ENCODE results near the gene ZNF445. TPM values are rescaled to one million over a fixed set of nuclear protein-coding genes. Genes with fewer than 3 reads are reported as not detected.

ZNF445 gene
- total and polyA plus RNA-seq, 4 donors: 4.1 to 26.4 (median 12.6) TPM

DNA sequence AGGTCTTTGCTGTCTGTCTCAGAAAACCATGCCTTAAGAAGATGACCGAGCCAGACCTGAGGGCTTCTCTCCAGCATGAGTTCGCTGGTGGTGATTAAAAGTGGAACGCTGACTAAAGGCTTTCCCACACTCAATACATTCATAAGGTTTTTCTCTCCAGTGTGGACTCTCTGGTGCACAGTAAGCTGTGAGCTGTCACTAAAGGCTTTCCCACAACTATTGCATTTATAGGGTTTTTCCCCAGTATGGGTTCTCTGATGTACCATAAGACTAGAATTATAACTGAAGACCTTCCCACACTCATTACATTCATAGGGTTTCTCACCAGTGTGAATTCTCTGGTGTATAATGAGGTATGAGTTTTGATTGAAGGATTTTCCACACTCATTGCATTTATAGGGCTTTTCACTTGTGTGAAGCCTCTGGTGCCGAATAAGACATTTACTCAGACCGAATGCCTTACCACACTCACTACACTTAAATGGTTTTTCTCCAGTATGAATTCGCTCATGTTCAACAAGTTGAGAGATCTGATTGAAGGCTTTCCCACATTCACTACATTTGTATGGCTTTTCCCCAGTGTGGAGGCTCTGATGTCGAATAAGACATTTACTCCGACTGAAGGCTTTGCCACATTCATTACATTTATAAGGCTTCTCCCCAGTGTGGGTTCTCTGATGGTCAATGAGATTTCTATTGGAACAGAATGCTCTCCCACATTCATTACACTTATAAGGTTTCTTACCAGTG, 21.9 kb upstream of the ZNF445 start:
- Histone ChIP-seq H3K9me3 (ENCODE audit: control insufficient read depth, low read length) (peaks cover 18% of the 10 kb centered on the region), H3K36me3 (ENCODE audit: control insufficient read depth in 1 of 2, insufficient read depth in 2 of 2, low read length in 1 of 2) (peaks cover 14 to 15% of the 10 kb centered on the region in 2 donors), H3K4me1 (ENCODE audit: control insufficient read depth in 1 of 2, insufficient read depth in 2 of 2, low read length in 2 of 2) (no peaks in the 10 kb centered on the region), H3K4me3 (ENCODE audit: low read length in 2 of 2) (no peak overlapping the region), H3K27me3 (ENCODE audit: control insufficient read depth in 1 of 2, insufficient read depth in 2 of 2, low read length in 1 of 2) (no peaks in the 10 kb centered on the region), H3K27ac (ENCODE audit: low read depth in 1 of 2, low read length in 2 of 2) (no peak overlapping the region)
- intact Hi-C loops (cut with DNase I): no loop called here
- 98 to 99% methylated on average over 8 of the region's 8 CpGs for WGBS, 2 donors
- ATAC-seq (ENCODE audit: low FRiP score) (no peak), DNase-seq (no peak)

DNA sequence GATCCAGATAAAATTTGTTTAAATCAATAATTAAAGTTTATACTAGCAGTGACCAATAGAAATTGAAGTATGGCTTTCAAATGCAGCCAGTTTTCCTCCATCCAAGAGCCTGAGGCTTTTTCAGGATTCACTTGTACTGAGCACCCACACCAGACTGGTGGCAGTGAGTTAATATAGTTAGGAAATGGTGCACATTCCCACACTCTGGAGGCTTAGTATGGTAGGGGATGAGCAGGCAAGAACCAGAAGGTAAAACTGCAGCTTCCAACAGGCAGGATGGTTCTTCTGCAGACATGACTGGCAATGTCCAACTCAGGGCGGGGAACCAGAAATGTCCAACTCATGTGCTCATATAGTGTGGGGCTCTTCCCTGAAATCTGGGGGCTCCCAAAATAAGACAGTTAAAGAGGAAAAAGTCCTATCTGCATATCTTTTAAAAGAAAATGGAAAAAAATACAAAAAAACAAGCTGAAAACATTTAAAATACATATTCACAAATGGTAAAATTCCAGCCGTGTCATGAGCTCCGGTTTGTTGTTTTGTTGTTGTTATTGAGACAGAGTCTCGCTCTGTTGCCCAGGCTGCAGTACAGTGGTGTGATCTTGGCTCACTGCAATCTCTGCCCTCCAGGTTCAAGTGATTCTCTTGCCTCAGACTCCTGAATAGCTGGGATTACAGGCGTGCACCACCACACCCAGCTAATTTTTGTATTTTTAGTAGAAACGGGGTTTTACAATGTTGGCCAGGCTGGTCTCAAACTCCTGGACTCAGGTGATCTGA, 18.4 kb upstream of the ZNF445 start:
- intact Hi-C loops (cut with DNase I): no loop called here
- peaks cover 6 to 12% of the 10 kb centered on the region in 2 donors for H3K36me3 ChIP-seq (ENCODE audit: control insufficient read depth in 1 of 2, insufficient read depth in 2 of 2, low read length in 1 of 2)
- H3K4me1 ChIP-seq (ENCODE audit: control insufficient read depth in 1 of 2, insufficient read depth in 2 of 2, low read length in 2 of 2): no peaks in the 10 kb centered on the region
- DNase-seq: no peak
- H3K4me3 ChIP-seq (ENCODE audit: low read length in 2 of 2): no peak overlapping the region
- no peak overlapping the region for H3K27ac ChIP-seq (ENCODE audit: low read depth in 1 of 2, low read length in 2 of 2)
- H3K27me3 ChIP-seq (ENCODE audit: control insufficient read depth in 1 of 2, insufficient read depth in 2 of 2, low read length in 1 of 2): no peaks in the 10 kb centered on the region
- no peak for ATAC-seq (ENCODE audit: low FRiP score)
- H3K9me3 ChIP-seq (ENCODE audit: control insufficient read depth, low read length): peaks cover 22% of the 10 kb centered on the region
- 94 to 97% methylated on average over 6 of the region's 6 CpGs for WGBS, 2 donors

DNA sequence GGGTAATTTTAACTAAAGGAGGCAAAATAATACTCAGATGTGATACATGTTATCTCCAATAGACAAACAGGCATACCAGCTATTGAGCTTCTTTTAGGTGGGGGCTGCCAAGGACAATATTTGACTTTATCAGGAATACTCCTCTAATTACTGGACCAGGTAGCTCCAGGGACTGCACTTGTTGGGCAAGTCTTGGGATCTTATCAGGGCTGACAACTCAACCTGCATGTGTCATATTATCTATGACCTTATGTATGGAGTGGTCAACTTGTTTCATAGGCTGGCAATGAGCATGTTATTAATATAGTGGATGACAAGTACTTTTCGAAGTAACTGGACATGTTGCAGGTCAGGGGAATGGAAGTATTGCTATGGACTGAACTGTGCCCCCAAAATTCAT, 15.0 kb upstream of the ZNF445 start:
- intact Hi-C loops (cut with DNase I): no loop called here
- Histone ChIP-seq H3K4me1 (ENCODE audit: control insufficient read depth in 1 of 2, insufficient read depth in 2 of 2, low read length in 2 of 2) (no peaks in the 10 kb centered on the region), H3K36me3 (ENCODE audit: control insufficient read depth in 1 of 2, insufficient read depth in 2 of 2, low read length in 1 of 2) (peaks cover 0 to 5% of the 10 kb centered on the region in 2 donors), H3K27me3 (ENCODE audit: control insufficient read depth in 1 of 2, insufficient read depth in 2 of 2, low read length in 1 of 2) (no peaks in the 10 kb centered on the region), H3K4me3 (ENCODE audit: low read length in 2 of 2) (no peak overlapping the region), H3K27ac (ENCODE audit: low read depth in 1 of 2, low read length in 2 of 2) (no peak overlapping the region), H3K9me3 (ENCODE audit: control insufficient read depth, low read length) (peaks cover 24% of the 10 kb centered on the region)
- DNase-seq: no peak
- no peak for ATAC-seq (ENCODE audit: low FRiP score)
- 96 to 100% methylated on average over 1 of the region's 1 CpG for WGBS, 2 donors

DNA sequence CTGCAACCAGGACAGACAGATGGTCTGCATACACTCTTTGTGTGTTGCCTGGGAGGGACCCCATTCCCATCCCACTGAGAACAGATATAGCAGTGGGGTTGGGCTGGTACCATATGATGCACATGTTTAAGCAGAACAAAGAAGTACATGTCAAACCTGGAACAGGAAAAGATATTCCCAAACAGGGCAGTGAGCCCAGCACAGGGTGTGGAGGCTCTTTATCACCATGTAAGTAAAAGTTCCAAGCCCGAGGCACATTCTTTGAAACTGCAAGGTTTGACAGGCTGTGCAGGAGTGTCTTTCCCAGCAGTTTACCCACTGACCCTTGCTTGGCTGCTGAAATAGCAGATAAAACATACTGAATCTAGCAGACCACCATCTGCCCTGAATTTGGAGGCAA, 5.3 kb upstream of the ZNF445 start:
- H3K27me3 ChIP-seq (ENCODE audit: control insufficient read depth in 1 of 2, insufficient read depth in 2 of 2, low read length in 1 of 2): no peaks in the 10 kb centered on the region
- H3K4me3 ChIP-seq (ENCODE audit: low read length in 2 of 2): no peak overlapping the region
- DNase-seq: no peak
- H3K4me1 ChIP-seq (ENCODE audit: control insufficient read depth in 1 of 2, insufficient read depth in 2 of 2, low read length in 2 of 2): no peaks in the 10 kb centered on the region
- WGBS, 2 donors: 48 to 58% methylated on average over 1 of the region's 1 CpG
- intact Hi-C loops (cut with DNase I): no loop called here
- H3K27ac ChIP-seq (ENCODE audit: low read depth in 1 of 2, low read length in 2 of 2): no peak overlapping the region
- H3K9me3 ChIP-seq (ENCODE audit: control insufficient read depth, low read length): no peaks in the 10 kb centered on the region
- H3K36me3 ChIP-seq (ENCODE audit: control insufficient read depth in 1 of 2, insufficient read depth in 2 of 2, low read length in 1 of 2): no peaks in the 10 kb centered on the region
- ATAC-seq (ENCODE audit: low FRiP score): no peak

DNA sequence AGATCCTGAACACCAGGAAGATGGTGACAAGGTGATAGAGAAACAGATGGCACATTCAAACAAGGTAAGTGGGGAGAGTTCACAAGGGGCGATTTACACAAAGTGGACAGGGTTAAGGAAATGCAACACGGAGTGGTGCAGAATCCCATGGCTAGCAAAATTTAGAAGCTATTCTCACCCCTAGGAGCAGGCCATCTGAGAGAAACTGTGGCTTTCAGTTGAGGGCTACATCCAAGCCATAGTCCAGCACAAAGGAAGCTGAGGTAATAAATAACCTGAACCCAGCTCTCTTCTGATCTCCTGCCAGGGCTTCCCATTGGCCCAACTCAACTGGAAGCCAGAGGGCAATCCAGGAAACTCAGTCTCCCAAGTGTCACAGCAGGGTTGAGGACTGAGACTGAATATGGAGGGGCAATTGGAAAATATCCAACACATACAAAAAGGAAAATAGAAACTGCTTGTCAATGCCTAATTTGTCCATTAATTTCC, 1.2 kb upstream of the ZNF445 start:
- ATAC-seq (ENCODE audit: low FRiP score): no peak
- WGBS, 2 donors: 92 to 93% methylated on average over 2 of the region's 2 CpGs
- H3K9me3 ChIP-seq (ENCODE audit: control insufficient read depth, low read length): no peaks in the 10 kb centered on the region
- no peaks in the 10 kb centered on the region for H3K27me3 ChIP-seq (ENCODE audit: control insufficient read depth in 1 of 2, insufficient read depth in 2 of 2, low read length in 1 of 2)
- no peak for DNase-seq
- intact Hi-C loops (cut with DNase I): loop anchor here (5.0 to 10.0 kb wide), 3 partner anchors 34 to 154 kb away; partner anchors contain the start of gene TCAIM (in 1 of the 2)
- H3K36me3 ChIP-seq (ENCODE audit: control insufficient read depth in 1 of 2, insufficient read depth in 2 of 2, low read length in 1 of 2): no peaks in the 10 kb centered on the region
- H3K27ac ChIP-seq (ENCODE audit: low read depth in 1 of 2, low read length in 2 of 2): no peak overlapping the region
- H3K4me3 ChIP-seq (ENCODE audit: low read length in 2 of 2): no peak overlapping the region
- H3K4me1 ChIP-seq (ENCODE audit: control insufficient read depth in 1 of 2, insufficient read depth in 2 of 2, low read length in 2 of 2): peaks cover 0 to 6% of the 10 kb centered on the region in 2 donors

DNA sequence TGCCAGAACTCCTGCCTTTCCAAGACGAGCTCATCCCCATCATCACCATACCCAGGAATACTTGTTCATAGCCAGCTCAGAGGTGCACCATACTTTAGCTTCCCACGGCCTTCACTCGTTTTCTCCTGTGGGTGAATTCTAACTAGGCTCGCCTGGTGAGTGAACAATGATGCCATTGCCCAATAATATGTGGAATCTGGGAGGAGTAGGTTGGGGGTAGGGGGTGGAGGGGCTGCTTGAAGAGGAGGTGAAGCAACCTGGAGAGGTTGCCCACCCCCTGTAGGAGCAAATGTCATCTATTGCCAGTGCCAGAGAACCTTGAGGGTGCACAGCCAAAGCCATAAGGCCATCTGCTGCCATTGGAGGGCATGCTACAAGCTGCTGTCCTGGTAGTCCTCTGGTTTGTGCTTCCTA, 592 bp upstream of the ZNF445 start:
- intact Hi-C loops (cut with DNase I): loop anchor here (5.0 to 10.0 kb wide), 3 partner anchors 34 to 153 kb away; partner anchors contain the start of gene TCAIM (in 1 of the 2)
- Histone ChIP-seq H3K9me3 (ENCODE audit: control insufficient read depth, low read length) (no peaks in the 10 kb centered on the region), H3K4me3 (ENCODE audit: low read length in 2 of 2) (peak overlapping the region in 1 of 2 donors; percentile 84), H3K4me1 (ENCODE audit: control insufficient read depth in 1 of 2, insufficient read depth in 2 of 2, low read length in 2 of 2) (peaks cover 0 to 6% of the 10 kb centered on the region in 2 donors), H3K36me3 (ENCODE audit: control insufficient read depth in 1 of 2, insufficient read depth in 2 of 2, low read length in 1 of 2) (no peaks in the 10 kb centered on the region), H3K27me3 (ENCODE audit: control insufficient read depth in 1 of 2, insufficient read depth in 2 of 2, low read length in 1 of 2) (no peaks in the 10 kb centered on the region), H3K27ac (ENCODE audit: low read depth in 1 of 2, low read length in 2 of 2) (no peak overlapping the region)
- 44 to 47% methylated on average over 4 of the region's 4 CpGs for WGBS, 2 donors
- ATAC-seq (ENCODE audit: low FRiP score): no peak
- no peak for DNase-seq

DNA sequence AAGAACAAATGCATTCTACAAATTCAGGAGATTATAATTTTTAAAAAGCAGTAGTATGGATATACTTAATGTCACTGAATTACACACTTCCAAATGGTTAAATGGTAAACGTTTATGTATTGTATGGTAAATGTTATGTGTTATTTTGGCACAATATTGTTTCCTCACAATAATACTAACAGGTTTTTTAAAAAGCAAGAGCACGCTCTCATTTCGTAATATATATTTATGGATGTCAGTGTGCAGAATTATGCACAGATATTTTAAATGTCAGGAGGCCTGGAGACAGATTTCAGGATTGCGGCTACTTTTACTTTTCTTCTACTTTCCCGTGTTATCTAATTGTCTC, 533 bp downstream of the ZNF445 start:
- H3K9me3 ChIP-seq (ENCODE audit: control insufficient read depth, low read length): no peaks in the 10 kb centered on the region
- H3K36me3 ChIP-seq (ENCODE audit: control insufficient read depth in 1 of 2, insufficient read depth in 2 of 2, low read length in 1 of 2): no peaks in the 10 kb centered on the region
- H3K27ac ChIP-seq (ENCODE audit: low read depth in 1 of 2, low read length in 2 of 2): no peak overlapping the region
- H3K27me3 ChIP-seq (ENCODE audit: control insufficient read depth in 1 of 2, insufficient read depth in 2 of 2, low read length in 1 of 2): no peaks in the 10 kb centered on the region
- no peak for DNase-seq
- H3K4me3 ChIP-seq (ENCODE audit: low read length in 2 of 2): peak overlapping the region; percentile 84 to 100
- peaks cover 0 to 6% of the 10 kb centered on the region in 2 donors for H3K4me1 ChIP-seq (ENCODE audit: control insufficient read depth in 1 of 2, insufficient read depth in 2 of 2, low read length in 2 of 2)
- intact Hi-C loops (cut with DNase I): loop anchor here (5.0 to 10.0 kb wide), 3 partner anchors 35 to 152 kb away; partner anchors contain the start of gene TCAIM (in 1 of the 2)
- 0 to 1% methylated on average over 5 of the region's 5 CpGs for WGBS, 2 donors
- ATAC-seq (ENCODE audit: low FRiP score): no peak

DNA sequence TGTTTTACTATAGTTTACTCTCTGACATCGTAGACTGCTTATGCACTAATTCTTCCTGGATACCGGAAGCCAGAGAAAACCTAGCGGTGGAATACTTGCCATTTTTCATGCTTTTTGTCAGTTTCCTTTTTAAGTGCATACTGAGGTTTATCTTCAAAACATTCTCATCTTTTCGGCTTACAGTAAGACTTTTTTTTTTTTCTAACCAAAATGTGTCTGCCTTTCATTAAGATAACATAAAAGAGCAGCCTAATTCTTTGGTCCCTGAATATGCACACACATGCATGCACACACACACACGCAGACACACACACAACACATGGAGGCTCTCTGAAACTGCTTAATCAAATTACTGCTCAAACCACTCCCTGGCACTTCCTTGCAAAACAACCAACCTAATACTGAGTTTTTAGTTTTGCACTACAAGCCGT, 1.3 kb downstream of the ZNF445 start:
- no peak for ATAC-seq (ENCODE audit: low FRiP score)
- no peak for DNase-seq
- H3K27ac ChIP-seq (ENCODE audit: low read depth in 1 of 2, low read length in 2 of 2): no peak overlapping the region
- H3K9me3 ChIP-seq (ENCODE audit: control insufficient read depth, low read length): no peaks in the 10 kb centered on the region
- WGBS, 2 donors: 0 to 3% methylated on average over 6 of the region's 6 CpGs
- H3K4me3 ChIP-seq (ENCODE audit: low read length in 2 of 2): peak overlapping the region; percentile 33 to 84
- intact Hi-C loops (cut with DNase I): loop anchor here (5.0 to 10.0 kb wide), 3 partner anchors 36 to 151 kb away; partner anchors contain the start of gene TCAIM (in 1 of the 2)
- H3K36me3 ChIP-seq (ENCODE audit: control insufficient read depth in 1 of 2, insufficient read depth in 2 of 2, low read length in 1 of 2): no peaks in the 10 kb centered on the region
- H3K27me3 ChIP-seq (ENCODE audit: control insufficient read depth in 1 of 2, insufficient read depth in 2 of 2, low read length in 1 of 2): no peaks in the 10 kb centered on the region
- H3K4me1 ChIP-seq (ENCODE audit: control insufficient read depth in 1 of 2, insufficient read depth in 2 of 2, low read length in 2 of 2): peaks cover 0 to 6% of the 10 kb centered on the region in 2 donors
